Melanocyte of skin (primary cell): ENCODE results near the gene SETDB2. TPM values are rescaled to one million over a fixed set of nuclear protein-coding genes. Genes with fewer than 3 reads are reported as not detected.

ENCODE experiments used
- total RNA-seq, 2 donors: library from RNA; depleted of rRNA; stranded (reverse); fragments of >200 nt; gene quantifications; 2 replicates each; pipeline ENCODE4 v1.2.3, GENCODE V29; 2012

SETDB2 gene
- 10 to 100 TPM; 27.6 to 44.0 TPM for total RNA-seq

GRCh38 chr13:49443704-49444523 is at the start of gene SETDB2, which contains the start of gene CAB39L:
Gene SETDB2, plus strand, starts transcription at chr13:49444274. Its CDS starts 7,620 bp downstream, at chr13:49451894.
Gene CAB39L, minus strand, starts transcription at chr13:49444064. Its CDS starts 61,154 bp downstream, at chr13:49382910.

GRCh38 chr13:49495783-49496762 is 52.0 kb downstream of the SETDB2 start, which contains the start of gene PHF11:
Gene PHF11, plus strand, starts transcription at chr13:49495953. Its CDS starts 49 bp downstream, at chr13:49496002.

Other genes with a start within 250 kb of the SETDB2 start
- gene MLNR, start 223.9 kb upstream of the SETDB2 start, total RNA-seq: under 1 TPM in 1 of 2 donors, not detected in 1; 0.34 TPM
- gene CDADC1, start 196.3 kb upstream of the SETDB2 start, total RNA-seq: 1 to 10 TPM; 1.7 to 4.1 TPM
- 10 to 100 TPM; 13.7 to 22.4 TPM for gene CAB39L, start 210 bp upstream of the SETDB2 start, total RNA-seq
- gene PHF11, start 51.7 kb downstream of the SETDB2 start, total RNA-seq: 10 to 100 TPM; 19.3 to 32.6 TPM
- 10 to 100 TPM; 24.6 to 35.8 TPM for gene RCBTB1, start 141.3 kb downstream of the SETDB2 start, total RNA-seq
- not detected for gene ARL11, start 184.2 kb downstream of the SETDB2 start, total RNA-seq
- gene EBPL, start 247.2 kb downstream of the SETDB2 start, total RNA-seq: 10 to 100 TPM; 15.5 to 37.6 TPM